Stimulated activated CD8-positive, alpha-beta memory T cell treated with anti-CD3 and anti-CD28 coated beads, Interleukin-7, amount 100 ng/mL, for 1 hour (primary cell): ENCODE results near the gene CENPP.

Experiments used
- DNase-seq, 2 donors: peaks; one replicate each; pipeline ENCODE4 v3.0.0-alpha.2; 2020; ENCODE audit warnings: low read depth in 2 of 2

CENPP gene

DNA sequence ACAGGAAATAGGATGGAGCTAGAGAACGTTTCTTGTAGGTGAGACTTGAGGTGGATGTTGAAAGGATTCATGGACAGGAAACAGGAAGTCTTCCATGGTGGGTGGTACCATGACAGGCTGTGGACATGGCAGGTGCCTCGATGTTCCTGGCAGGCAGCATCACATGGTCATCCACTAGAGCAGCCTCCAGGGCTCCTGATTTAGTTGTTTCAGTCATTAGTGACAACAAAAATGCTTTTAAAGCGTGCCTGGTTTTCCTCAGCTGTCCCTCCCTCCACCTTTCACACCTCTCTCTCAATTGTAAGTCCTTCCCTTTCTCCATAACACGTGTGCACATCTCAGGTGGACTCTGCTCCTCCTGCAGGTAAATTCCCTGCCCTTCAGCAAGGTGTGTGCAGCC lies 181.7 kb downstream of the CENPP start:
- DNase-seq, result no peak

DNA sequence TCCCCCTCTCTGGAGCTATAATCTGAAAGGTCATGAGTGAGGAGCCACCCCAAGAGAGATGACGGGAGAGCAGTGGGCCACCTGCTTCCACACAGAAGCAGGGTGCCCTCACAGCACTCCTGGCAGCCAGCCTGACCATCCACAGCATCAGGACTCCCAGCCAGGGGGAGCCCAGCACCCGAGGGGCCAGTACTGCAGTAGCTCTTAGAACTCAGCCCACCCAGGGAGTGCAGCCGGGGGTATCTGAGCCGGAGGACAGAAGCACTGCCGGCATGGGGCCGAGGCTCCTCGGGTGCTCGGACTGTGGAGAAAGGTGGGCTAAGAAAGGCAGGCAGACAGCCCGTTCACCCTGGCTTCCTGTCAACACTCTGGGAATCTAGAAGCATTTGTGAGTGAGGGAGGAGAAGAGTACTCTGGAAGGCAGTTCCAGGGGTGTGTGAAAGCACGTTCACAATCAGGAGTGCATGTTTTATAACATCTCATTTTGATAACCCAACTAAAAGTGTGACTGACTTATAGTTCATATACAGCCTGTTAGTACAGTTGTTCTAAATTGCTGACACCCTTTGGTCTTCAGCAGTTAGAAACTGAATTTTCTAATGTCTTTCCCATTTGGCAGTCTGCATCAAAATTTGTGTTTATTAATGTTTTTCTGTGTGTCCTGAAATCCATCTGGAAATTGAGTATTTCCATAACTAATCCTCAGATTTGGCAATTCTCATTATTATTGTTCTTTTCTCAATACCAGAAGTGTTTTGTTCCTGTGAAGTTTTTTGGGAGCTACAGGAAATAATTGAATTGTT lies 182.5 kb downstream of the CENPP start:
- no peak for DNase-seq

GRCh38 chr9:92509050-92509449 lies 183.3 kb downstream of the CENPP start:
- no peak for DNase-seq

DNA sequence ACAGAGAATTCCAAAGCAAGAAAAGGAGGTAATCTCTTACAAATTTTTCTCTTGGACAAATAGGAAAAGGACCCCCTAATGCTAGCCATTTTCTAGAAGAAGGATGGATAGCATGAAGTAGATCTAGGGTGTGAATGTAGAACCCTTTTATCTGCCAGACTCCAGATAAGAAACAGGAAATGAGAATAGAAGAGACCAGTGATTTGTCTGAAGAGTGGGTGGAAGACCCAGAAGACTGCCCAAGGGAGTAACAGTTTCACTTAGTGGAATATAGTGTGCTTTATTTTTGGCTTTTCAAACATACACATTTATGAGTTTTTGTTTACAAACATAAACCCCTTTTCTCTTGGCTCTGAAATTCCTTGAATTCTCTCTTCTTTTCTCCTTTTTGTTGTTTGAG lies 185.0 kb downstream of the CENPP start:
- DNase-seq, result no peak

DNA sequence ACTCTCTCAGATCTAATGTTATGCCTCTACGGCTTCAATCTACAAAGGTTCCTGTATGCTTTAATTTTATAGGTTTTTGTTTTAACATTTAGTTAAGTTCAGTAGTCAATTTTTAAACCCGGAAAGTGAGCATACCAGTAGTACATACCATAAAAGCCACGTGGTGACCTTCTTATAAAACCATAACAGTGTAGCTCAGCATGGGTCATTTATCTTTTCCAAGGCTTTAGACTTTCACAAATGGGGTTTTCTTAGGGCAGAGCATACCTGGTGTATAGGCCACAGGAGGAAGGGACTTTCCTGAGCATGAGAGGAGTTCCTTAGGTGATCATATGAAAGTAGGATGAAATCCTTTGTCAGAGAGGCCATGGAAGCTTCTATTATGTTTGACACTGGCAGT lies 186.9 kb downstream of the CENPP start:
- DNase-seq, result no peak

GRCh38 chr9:92513349-92513748 lies 187.6 kb downstream of the CENPP start:
- no peak for DNase-seq

DNA sequence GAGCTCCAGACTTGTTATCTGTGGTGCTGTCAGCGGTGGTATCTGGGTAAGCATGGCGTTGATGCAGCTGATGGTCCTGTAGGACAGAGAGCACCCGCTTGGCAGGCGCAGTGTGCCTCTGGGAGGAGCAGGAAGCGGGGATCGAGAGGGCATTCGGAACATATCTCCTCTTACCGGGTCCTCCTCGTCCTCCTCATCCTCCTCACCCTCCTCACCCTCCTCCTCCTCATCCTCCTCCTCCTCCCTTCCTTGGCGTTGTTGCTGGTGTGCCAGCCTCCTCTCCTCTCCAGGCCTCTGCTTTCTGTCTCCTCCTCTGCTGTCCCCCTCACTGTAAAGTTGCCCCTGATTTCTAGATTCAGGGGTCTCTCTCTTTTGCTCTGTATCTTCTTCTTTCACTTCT lies 188.9 kb downstream of the CENPP start:
- no peak for DNase-seq

DNA sequence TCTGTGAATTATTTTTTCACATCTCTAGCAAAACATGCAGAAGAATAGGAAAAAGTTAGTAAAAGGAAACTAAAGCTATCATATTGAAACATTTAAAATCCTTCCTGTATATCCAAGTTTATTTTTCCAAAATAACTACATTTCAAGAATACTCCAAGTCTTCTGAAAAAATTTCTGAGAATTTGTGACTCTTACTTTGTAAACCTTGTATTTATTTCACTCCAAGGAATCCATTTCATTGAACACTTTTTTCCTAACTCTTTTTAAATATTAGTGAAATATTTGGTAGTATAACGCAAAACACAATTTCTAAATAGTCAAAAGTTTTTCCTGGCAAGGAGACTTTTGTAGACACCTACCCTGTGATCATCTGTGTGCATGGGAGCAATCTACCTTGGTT lies 190.8 kb downstream of the CENPP start:
- DNase-seq, result no peak

GRCh38 chr9:92517046-92517445 lies 191.3 kb downstream of the CENPP start:
- DNase-seq, result no peak

- no peak for DNase-seq
Observed at GRCh38 chr9:92518199-92518598, 192.4 kb downstream of the CENPP start.

DNA sequence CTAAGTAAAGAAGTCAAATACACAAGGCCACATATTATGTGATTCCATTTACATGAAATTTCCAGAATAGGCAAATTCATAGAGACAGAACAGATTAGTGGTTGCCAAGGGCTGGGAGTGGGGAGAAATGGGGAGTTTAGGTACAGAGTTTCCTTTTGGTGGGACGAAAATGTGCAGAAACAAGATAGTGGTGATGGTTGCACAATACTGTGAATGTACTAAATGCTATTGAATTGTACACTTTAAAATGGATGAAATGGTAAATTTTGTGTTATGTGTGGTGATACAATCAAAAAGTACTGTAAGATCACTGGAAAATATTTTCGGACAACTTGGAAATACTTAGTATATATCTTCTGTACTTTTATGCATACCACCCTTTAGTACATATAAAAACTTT lies 195.1 kb downstream of the CENPP start:
- DNase-seq, result no peak

DNA sequence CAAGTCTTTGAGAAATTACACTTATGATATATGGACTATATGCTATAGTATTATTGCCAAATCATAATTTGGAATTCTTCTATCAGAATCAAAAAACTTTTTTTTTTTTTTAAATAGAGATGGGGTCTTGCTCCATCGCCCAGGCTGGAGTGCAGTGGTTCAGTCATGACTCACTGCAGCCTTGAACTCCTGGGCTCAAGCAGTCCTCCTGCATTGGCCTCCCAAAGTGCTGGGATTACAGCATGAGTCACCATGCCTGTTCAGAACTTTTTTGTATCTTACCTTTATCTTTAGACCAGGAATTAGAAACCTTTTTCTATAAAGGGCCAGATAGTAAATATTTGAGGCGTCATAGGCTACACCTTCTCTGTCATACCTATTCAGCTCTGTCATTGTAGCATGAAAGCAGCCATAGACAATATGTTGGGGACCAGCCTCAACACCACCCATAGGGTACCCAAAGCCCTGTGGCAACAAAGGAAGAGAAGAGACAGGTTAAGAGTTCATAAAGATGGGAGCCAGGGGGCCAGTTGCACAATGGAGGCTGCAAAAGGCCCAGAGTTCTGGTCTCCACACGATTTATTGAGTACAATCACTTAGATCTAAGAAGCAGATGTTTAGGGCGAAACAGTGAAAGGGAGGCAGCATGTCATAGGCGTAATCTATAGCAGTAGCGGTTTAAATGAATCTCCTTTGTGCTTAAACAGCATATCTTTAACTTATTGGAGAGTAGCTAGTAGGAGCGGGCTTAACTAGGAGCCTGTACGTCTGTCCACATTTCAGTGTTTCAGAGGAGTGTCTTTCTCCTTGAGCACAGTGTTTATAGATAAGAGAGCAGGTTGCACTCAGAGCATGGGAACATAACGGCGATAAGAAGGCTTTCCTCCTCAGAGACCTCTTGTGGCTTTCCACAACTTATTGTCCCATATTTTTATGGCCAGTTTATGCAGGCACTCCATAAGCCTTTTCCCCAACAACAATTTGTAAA lies 197.5 kb downstream of the CENPP start:
- DNase-seq, result no peak

GRCh38 chr9:92524881-92525280 lies 199.1 kb downstream of the CENPP start:
- DNase-seq, result no peak

- DNase-seq, result no peak
Observed at GRCh38 chr9:92525306-92525705, 199.6 kb downstream of the CENPP start.

- no peak for DNase-seq
Observed at GRCh38 chr9:92527291-92527828, 201.6 kb downstream of the CENPP start.

DNA sequence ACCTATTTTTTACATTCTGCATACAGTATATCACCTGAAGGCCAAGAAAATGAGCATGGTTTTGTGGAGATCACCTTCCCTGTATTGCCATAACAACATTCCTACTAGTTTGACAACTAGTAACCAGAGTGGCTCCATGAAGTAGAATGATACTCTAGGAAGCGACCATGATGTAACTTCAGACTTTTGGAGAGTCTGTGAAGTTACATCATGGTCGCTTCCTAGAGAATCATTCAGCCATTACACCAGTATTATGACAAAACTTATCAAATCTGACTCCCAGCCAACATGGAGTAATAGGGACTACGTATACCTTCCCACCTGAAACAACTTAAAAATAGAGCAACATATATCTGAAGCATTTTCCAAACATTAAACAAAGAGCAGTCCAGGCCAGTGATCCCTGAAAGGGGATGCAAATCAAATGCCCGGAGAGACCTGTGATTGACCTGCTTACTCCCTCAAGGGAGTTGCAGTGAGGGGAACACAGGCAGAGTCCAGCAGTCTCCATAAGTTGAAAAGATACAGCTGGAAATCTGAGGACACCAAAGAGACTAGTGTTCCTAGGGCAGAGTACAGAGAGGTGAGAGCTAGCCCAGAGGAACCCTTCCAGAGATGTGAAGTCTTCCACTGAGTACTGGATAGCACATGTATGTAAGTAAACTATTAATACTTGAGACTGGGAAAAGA lies 202.2 kb downstream of the CENPP start:
- no peak for DNase-seq

- DNase-seq, result no peak
Observed at GRCh38 chr9:92528522-92528849, 202.7 kb downstream of the CENPP start.

DNA sequence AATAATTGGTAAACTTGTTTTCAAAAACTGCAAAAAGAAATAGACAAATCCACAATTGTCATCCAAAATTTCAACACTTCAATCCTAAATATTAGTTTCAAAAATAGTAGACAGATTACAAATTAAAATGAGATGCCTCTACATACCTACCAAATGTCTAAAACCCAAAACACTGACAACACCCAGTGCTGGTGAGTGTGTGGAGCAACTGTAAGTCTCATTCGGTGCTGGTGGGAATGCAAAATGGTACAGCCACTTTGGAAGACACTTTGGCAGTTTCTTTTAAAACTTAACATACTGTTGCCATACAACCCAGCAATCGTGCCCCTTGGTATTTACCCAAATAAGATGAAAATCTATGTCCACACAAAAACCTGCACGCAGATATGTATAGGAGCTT lies 203.4 kb downstream of the CENPP start:
- DNase-seq, result no peak

- DNase-seq, result no peak
Observed at GRCh38 chr9:92530893-92531292, 205.1 kb downstream of the CENPP start.

GRCh38 chr9:92534204-92534603 lies 208.5 kb downstream of the CENPP start:
- DNase-seq, result no peak

- no peak for DNase-seq
Observed at GRCh38 chr9:92534674-92535073, 208.9 kb downstream of the CENPP start.
